GM04503 (cell line): Measurements from ENCODE around the gene NFASC.
A peak's percentile ranks its signal among the peaks of the same experiment; 100 is the strongest.

Experiments
- DNase-seq: peaks from one replicate; pipeline ENCODE4 v3.0.0-alpha.2; 2012; ENCODE audit warnings: low read depth

The NFASC gene

GRCh38 chr1:204959836-204960235 is 89.2 kb downstream of the NFASC start:
- no peak for DNase-seq

- DNase-seq = no peak
Measured at GRCh38 chr1:204960306-204961125, 89.9 kb downstream of the NFASC start.

- DNase-seq = no peak
Measured at GRCh38 chr1:204961765-204962419, 91.2 kb downstream of the NFASC start.

- no peak for DNase-seq
Measured at GRCh38 chr1:204962742-204963632, 92.3 kb downstream of the NFASC start.

GRCh38 chr1:204967451-204967850 is 96.8 kb downstream of the NFASC start:
- DNase-seq = no peak

GRCh38 chr1:204968135-204968534 is 97.5 kb downstream of the NFASC start:
- DNase-seq = no peak

- no peak for DNase-seq
Measured at GRCh38 chr1:204968951-204969350, 98.3 kb downstream of the NFASC start.

- no peak for DNase-seq
Measured at GRCh38 chr1:204970937-204971336, 100.3 kb downstream of the NFASC start.

GRCh38 chr1:204971517-204972336 is 101.1 kb downstream of the NFASC start:
- peak; percentile 55 for DNase-seq

GRCh38 chr1:204972426-204972825 is 101.8 kb downstream of the NFASC start:
- no peak for DNase-seq

- no peak for DNase-seq
Measured at GRCh38 chr1:204973449-204973848, 102.8 kb downstream of the NFASC start.

GRCh38 chr1:204974327-204974726 is 103.7 kb downstream of the NFASC start:
- no peak for DNase-seq

- DNase-seq = no peak
Measured at GRCh38 chr1:204975021-204975420, 104.4 kb downstream of the NFASC start.

- no peak for DNase-seq
Measured at GRCh38 chr1:204975568-204976235, 105.0 kb downstream of the NFASC start.

- no peak for DNase-seq
Measured at GRCh38 chr1:204976646-204977045, 106.0 kb downstream of the NFASC start.

- no peak for DNase-seq
Measured at GRCh38 chr1:204977318-204977717, 106.7 kb downstream of the NFASC start.

GRCh38 chr1:204978782-204979181 is 108.1 kb downstream of the NFASC start:
- DNase-seq = no peak

- DNase-seq = no peak
Measured at GRCh38 chr1:204979306-204979705, 108.6 kb downstream of the NFASC start.

- no peak for DNase-seq
Measured at GRCh38 chr1:204979891-204980649, 109.4 kb downstream of the NFASC start.

GRCh38 chr1:204980840-204981405 is 110.3 kb downstream of the NFASC start:
- DNase-seq = no peak
